Panc1 (cell line): ENCODE measurements around the gene PACC1. TPM values are rescaled to one million over a fixed set of nuclear protein-coding genes. Genes with fewer than 3 reads are reported as not detected.

Experiments used
- ATAC-seq: fragments of 200-7000 bp; cut with Tn5 transposase; 2 replicates; pipeline ENCODE4 v1.9.1; 2020; ENCODE audit warnings: mild to moderate bottlenecking, moderate library complexity
- BruUV-seq: library from RNA; stranded (reverse); fragments of 400-500 nt; replicated peaks from 2 replicates; lab custom pipeline; 2021; lab: Mats Ljungman, UMichigan
- CTCF ChIA-PET: fragments of 300-600 bp; sonication (Branson Sonifier 250); formaldehyde crosslinking; loops from one replicate; lab custom pipeline; 2022; ENCODE audit warnings: antibody characterized with exemption; lab: Charles Lee
- POLR2A ChIA-PET: fragments of 300-600 bp; sonication (Branson Sonifier 250); formaldehyde crosslinking; loops from one replicate; lab custom pipeline; 2022; ENCODE audit warnings: antibody characterized with exemption; lab: Charles Lee
- DNase-seq: peaks from one replicate; pipeline ENCODE4 v3.0.0-alpha.2; 2010; ENCODE audit warnings: low read depth, low spot score
- H3K27ac ChIP-seq: 2 replicates; pipeline ENCODE4 v1.5.1; 2011; ENCODE audit warnings: mild to moderate bottlenecking, low read length, inconsistent platforms
- H3K27me3 ChIP-seq: fragments of 200-500 bp; sonication (Bioruptor generic); 2 replicates; pipeline ENCODE4 v1.6.0; 2014; ENCODE audit warnings: low read length, inconsistent platforms; ENCODE audit not compliant: control insufficient read depth, insufficient read depth
- H3K36me3 ChIP-seq: fragments of 200-500 bp; sonication (Bioruptor generic); 2 replicates; pipeline ENCODE4 v1.5.1; 2014; ENCODE audit warnings: inconsistent platforms, mild to moderate bottlenecking, low read length, moderate library complexity; ENCODE audit not compliant: control insufficient read depth, insufficient read depth
- H3K4me1 ChIP-seq: 2 replicates; pipeline ENCODE4 v1.5.1; 2011; ENCODE audit warnings: inconsistent platforms, mild to moderate bottlenecking, low read length, moderate library complexity; ENCODE audit not compliant: control insufficient read depth, insufficient read depth
- H3K4me3 ChIP-seq, 2 experiments: 2 replicates each; pipeline ENCODE4 v1.5.1; 2011 to 2012; ENCODE audit warnings: low read depth in 2 of 2, low read length in 2 of 2, mild to moderate bottlenecking in 2 of 2, inconsistent platforms in 1 of 2, moderate library complexity in 1 of 2
- H3K9me3 ChIP-seq: fragments of 200-500 bp; sonication (Bioruptor generic); 2 replicates; pipeline ENCODE4 v1.5.1; 2014; ENCODE audit warnings: low read depth, mild to moderate bottlenecking, inconsistent platforms, low read length, moderate library complexity; ENCODE audit not compliant: control insufficient read depth, insufficient read depth
- POLR2AphosphoS5 ChIP-seq: IDR thresholded peaks from 2 replicates; pipeline ENCODE4 v1.6.1; 2012; ENCODE audit warnings: mild to moderate bottlenecking, low read depth, low read length, moderate library complexity
- SIN3A ChIP-seq: IDR thresholded peaks from 2 replicates; pipeline ENCODE4 v1.6.1; 2012; ENCODE audit warnings: low read depth, mild to moderate bottlenecking, low read length, moderate library complexity, borderline replicate concordance; ENCODE audit not compliant: insufficient read depth
- TCF7L2 ChIP-seq: IDR thresholded peaks from 2 replicates; pipeline ENCODE4 v1.6.1; 2011; ENCODE audit warnings: mild to moderate bottlenecking, low read depth, low read length, inconsistent platforms
- in situ Hi-C: cut with HindIII; loops from 2 replicates; pipeline ENCODE4 v1.10.0; 2016; ENCODE audit warnings: low sequenced_read_pairs, low pct_unique_long_range_greater_than_20kb
- intact Hi-C: fragments of 100-400 bp; cut with micrococcal nuclease; formaldehyde crosslinking; loops from one replicate; pipeline ENCODE4 v1.10.0; 2022; ENCODE audit not compliant: unreplicated experiment
- total RNA-seq: library from RNA; stranded (reverse); gene quantifications from one replicate; pipeline ENCODE4 v1.2.1, GENCODE V29; 2021; ENCODE audit not compliant: unreplicated experiment
- TF ChIP-seq, protein P1 (sequence below): fragments of 450-650 bp; IDR thresholded peaks from 2 replicates; pipeline ENCODE4 v1.5.1; 2017; ENCODE audit warnings: mild to moderate bottlenecking
- TF ChIP-seq, protein P2 (sequence below), 2 experiments: IDR thresholded peaks; 2 replicates each; pipeline ENCODE4 v1.6.1; 2011 to 2012; ENCODE audit warnings: low read depth in 2 of 2, control low read depth in 1 of 2, low read length in 1 of 2, mild to moderate bottlenecking in 1 of 2, moderate library complexity in 1 of 2; ENCODE audit not compliant: insufficient read depth in 1 of 2

PACC1 gene
- total RNA-seq, 1 experiment from 2014 or later, result 11.5 TPM

DNA sequence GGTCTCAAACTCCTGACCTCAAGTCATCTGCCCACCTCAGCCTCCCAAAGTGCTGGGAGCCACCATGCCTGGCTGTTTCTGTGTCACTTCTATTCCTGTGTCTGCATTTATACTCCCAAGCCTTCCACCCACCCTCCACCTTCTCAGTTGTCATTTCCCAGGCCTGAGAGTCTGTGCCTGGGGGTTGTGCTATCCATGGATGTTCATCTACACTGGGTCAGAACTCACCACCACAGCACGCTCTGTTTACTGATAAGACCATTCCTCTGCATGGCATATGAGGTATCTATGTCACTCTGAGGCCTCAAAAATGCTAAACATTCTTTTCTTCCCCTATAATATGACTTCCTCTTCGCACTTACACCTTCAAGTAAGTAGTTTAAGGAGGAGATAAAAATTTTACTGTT is 24.1 kb upstream of the PACC1 start:
- in situ Hi-C loops (no loop called here), intact Hi-C loops (no loop called here)
- no peak for ATAC-seq
- ChIA-PET CTCF (no interaction called here), POLR2A (no interaction called here)
- Histone ChIP-seq H3K9me3 (no peaks in the 10 kb centered on the region), H3K4me3 (no peak overlapping the region), H3K4me1 (peaks cover under 1% of the 10 kb centered on the region; the same call in 1 of the 2 replicates), H3K36me3 (no peaks in the 10 kb centered on the region), H3K27ac (no peak overlapping the region), H3K27me3 (no peaks in the 10 kb centered on the region)
- no TSS peak for BruUV-seq
- TF ChIP-seq, protein P1, sequence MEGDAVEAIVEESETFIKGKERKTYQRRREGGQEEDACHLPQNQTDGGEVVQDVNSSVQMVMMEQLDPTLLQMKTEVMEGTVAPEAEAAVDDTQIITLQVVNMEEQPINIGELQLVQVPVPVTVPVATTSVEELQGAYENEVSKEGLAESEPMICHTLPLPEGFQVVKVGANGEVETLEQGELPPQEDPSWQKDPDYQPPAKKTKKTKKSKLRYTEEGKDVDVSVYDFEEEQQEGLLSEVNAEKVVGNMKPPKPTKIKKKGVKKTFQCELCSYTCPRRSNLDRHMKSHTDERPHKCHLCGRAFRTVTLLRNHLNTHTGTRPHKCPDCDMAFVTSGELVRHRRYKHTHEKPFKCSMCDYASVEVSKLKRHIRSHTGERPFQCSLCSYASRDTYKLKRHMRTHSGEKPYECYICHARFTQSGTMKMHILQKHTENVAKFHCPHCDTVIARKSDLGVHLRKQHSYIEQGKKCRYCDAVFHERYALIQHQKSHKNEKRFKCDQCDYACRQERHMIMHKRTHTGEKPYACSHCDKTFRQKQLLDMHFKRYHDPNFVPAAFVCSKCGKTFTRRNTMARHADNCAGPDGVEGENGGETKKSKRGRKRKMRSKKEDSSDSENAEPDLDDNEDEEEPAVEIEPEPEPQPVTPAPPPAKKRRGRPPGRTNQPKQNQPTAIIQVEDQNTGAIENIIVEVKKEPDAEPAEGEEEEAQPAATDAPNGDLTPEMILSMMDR, result no peak
- TF ChIP-seq TCF7L2, result no peak
- TF ChIP-seq SIN3A, result no peak
- no peak for TF ChIP-seq POLR2AphosphoS5
- TF ChIP-seq, protein P2, sequence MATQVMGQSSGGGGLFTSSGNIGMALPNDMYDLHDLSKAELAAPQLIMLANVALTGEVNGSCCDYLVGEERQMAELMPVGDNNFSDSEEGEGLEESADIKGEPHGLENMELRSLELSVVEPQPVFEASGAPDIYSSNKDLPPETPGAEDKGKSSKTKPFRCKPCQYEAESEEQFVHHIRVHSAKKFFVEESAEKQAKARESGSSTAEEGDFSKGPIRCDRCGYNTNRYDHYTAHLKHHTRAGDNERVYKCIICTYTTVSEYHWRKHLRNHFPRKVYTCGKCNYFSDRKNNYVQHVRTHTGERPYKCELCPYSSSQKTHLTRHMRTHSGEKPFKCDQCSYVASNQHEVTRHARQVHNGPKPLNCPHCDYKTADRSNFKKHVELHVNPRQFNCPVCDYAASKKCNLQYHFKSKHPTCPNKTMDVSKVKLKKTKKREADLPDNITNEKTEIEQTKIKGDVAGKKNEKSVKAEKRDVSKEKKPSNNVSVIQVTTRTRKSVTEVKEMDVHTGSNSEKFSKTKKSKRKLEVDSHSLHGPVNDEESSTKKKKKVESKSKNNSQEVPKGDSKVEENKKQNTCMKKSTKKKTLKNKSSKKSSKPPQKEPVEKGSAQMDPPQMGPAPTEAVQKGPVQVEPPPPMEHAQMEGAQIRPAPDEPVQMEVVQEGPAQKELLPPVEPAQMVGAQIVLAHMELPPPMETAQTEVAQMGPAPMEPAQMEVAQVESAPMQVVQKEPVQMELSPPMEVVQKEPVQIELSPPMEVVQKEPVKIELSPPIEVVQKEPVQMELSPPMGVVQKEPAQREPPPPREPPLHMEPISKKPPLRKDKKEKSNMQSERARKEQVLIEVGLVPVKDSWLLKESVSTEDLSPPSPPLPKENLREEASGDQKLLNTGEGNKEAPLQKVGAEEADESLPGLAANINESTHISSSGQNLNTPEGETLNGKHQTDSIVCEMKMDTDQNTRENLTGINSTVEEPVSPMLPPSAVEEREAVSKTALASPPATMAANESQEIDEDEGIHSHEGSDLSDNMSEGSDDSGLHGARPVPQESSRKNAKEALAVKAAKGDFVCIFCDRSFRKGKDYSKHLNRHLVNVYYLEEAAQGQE (IDR thresholded peaks at IDR 0.05; ENCODE audit: insufficient read depth in 1 of 2, low read depth in 2 of 2, low read length in 1 of 2), result no peak
- no peak for DNase-seq

DNA sequence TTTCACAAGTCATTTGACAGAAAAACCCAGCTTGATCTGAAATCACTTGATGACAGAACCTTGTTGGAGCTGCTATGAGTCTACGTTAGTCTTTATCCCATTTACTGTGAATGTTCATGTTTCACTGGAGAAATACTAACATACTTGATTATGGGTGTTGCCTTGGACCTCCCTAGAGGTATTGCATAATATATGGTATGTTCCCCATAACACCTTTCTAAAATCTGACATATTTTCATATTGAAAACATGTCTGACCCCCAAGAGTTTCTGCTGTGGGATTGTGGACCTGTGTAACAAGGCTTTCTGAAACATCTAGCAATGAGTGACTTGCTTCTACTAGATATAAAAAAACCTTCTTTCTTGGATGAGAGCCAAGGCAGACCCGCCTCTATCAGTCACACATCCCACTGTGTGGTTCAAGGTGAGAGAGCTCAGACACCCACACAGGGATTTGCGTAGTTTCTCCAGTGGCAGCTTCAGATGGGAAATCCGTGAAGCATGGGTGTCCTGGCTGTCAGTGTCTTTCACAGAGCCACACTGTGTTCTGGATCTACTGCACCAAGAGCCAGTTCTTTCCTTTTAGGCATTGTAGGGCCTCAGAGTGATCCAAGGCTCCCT is 22.6 kb upstream of the PACC1 start:
- CTCF ChIA-PET, result no interaction called here

More for the DNA sequence above, 22.6 kb upstream of the PACC1 start:
- no TSS peak for BruUV-seq
- Histone ChIP-seq H3K4me3 (no peak overlapping the region), H3K9me3 (no peaks in the 10 kb centered on the region), H3K27ac (no peak overlapping the region), H3K27me3 (no peaks in the 10 kb centered on the region), H3K4me1 (peaks cover 3% of the 10 kb centered on the region; the same call in 1 of the 2 replicates), H3K36me3 (no peaks in the 10 kb centered on the region; the same call in 1 of the 2 replicates)
- intact Hi-C loops, result no loop called here
- in situ Hi-C loops, result no loop called here
- no peak for TF ChIP-seq TCF7L2
- TF ChIP-seq, protein P2 (IDR thresholded peaks at IDR 0.05; ENCODE audit: insufficient read depth in 1 of 2, low read depth in 2 of 2, low read length in 1 of 2), result no peak
- no peak for TF ChIP-seq SIN3A
- TF ChIP-seq POLR2AphosphoS5, result no peak
- TF ChIP-seq, protein P1, result no peak
- POLR2A ChIA-PET, result interaction anchor here (0.6 kb wide), 1 partner anchor 19 kb away, joined by 3 read pairs; no protein-coding TSS in a partner anchor
- ATAC-seq (no peak), DNase-seq (no peak)
